H1 (cell line): Measurements from ENCODE around the gene DLK1. TPM values are rescaled to one million over a fixed set of nuclear protein-coding genes. Genes with fewer than 3 reads are reported as not detected.

Source experiments
- ASH2L ChIP-seq: fragments of 200-600, 300-600 bp; sonication (generic); IDR thresholded peaks from one replicate; pipeline ENCODE4 v1.7.1; 2017; ENCODE audit warnings: low read length
- BACH1 ChIP-seq: IDR thresholded peaks from 2 replicates; pipeline ENCODE4 v1.6.1; 2012; ENCODE audit warnings: low read length, improper control_type of control experiment
- BCL11A ChIP-seq, 2 experiments: IDR thresholded peaks; one replicate each; pipeline ENCODE4 v1.6.1; 2011; ENCODE audit warnings: low read depth in 2 of 2, low read length in 2 of 2, mild to moderate bottlenecking in 2 of 2
- CBX5 ChIP-seq: fragments of 300-800, 300-1000 bp; sonication (generic); IDR thresholded peaks from 2 replicates; pipeline ENCODE4 v1.7.1; 2016; ENCODE audit warnings: antibody characterized with exemption, low read length, low read depth
- CBX8 ChIP-seq: fragments of 300-800, 300-1000 bp; sonication (generic); IDR thresholded peaks from 2 replicates; pipeline ENCODE4 v1.7.1; 2016; ENCODE audit warnings: low read depth, low read length, borderline replicate concordance
- FOSL1 ChIP-seq: IDR thresholded peaks from 2 replicates; pipeline ENCODE4 v1.6.1; 2011; ENCODE audit warnings: mild to moderate bottlenecking, low read depth, low read length, moderate library complexity; ENCODE audit not compliant: insufficient read depth
- MAFK ChIP-seq: IDR thresholded peaks from 2 replicates; pipeline ENCODE4 v1.6.1; 2012; ENCODE audit warnings: low read depth, mild to moderate bottlenecking, improper control_type of control experiment, low read length
- RFX5 ChIP-seq: IDR thresholded peaks from 2 replicates; pipeline ENCODE4 v1.6.1; 2011; ENCODE audit warnings: low read depth, low read length, improper control_type of control experiment, borderline replicate concordance
- RNF2 ChIP-seq: fragments of 200-900, 300-1000 bp; sonication (generic); IDR thresholded peaks from 2 replicates; pipeline ENCODE4 v1.7.1; 2016; ENCODE audit warnings: borderline replicate concordance, low read depth, mild to moderate bottlenecking, antibody characterized with exemption, low read length; ENCODE audit not compliant: poor library complexity, severe bottlenecking; ENCODE audit errors: missing control alignments
- polyA plus RNA-seq, 7 experiments: library from polyadenylated mRNA; depleted of rRNA in 3 of 7; stranded (reverse) in 5 of 7; unstranded in 2 of 7; fragments of >200 nt in 5 of 7; fragments of 200-250 nt in 2 of 7; gene quantifications; 1 replicate in 5 of 7; 2 replicates in 1 of 7; 4 replicates in 1 of 7; pipeline versions ENCODE4 v1.2.1 to v1.2.3, GENCODE V29; 2011 to 2013; ENCODE audit warnings: missing spikeins in 2 of 7, mixed read lengths in 2 of 7
- total RNA-seq: library from RNA; stranded (reverse); fragmentation: NEBNext Ultra II Directional; extraction: Animal tissue kit (Norgen Biotek cat#: 25700); gene quantifications from 2 replicates; pipeline ENCODE4 v1.2.1, GENCODE V29; 2021
- TF ChIP-seq, protein P1 (sequence below): IDR thresholded peaks from 2 replicates; pipeline ENCODE4 v1.6.1; 2012; ENCODE audit warnings: low read length, inconsistent platforms

Gene DLK1
- total and polyA plus RNA-seq, 2 of the 8 experiments (the other 6 are each of a cell fraction or from before 2014, with no cell fraction given): 1.3 to 2.4 TPM

DNA sequence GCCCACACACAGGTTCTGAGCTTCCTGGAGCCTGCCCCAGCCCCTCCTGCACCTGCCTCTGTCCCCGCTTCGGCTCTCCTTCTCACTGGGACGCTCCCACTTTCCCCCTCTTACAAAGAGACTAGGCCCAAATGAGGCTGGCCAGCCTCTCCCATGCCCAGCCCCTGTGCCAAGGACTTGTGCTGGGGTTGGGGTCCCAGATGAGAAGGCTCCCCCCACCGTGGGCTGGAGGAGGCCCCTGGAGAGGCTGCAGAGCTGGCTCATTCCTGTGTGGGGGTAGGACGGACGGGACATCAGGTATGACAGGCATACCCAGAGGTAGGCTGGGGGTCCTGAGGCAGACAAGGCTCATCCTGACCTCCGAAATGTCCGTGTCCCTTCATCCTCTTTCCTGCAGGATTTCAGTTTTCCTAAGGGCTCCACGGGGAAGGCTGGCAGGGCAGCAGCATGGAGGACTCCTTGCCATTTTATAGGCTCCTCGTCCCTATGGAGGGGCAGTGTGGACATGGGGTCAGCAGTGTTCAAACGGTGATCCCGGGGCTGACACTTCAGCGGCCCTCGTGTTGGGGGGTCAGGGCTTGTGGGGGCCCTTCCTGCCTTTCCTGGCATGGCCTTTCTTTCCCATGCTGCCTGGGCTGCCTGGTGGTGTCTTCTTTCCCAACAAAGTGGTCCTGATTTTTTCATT is 50.1 kb downstream of the DLK1 start (continued):
- TF ChIP-seq RFX5 (no peak), CBX5 (no peak), BCL11A (IDR thresholded peaks at IDR 0.05; ENCODE audit: low read depth in 2 of 2, low read length in 2 of 2) (no peak), ASH2L (no peak), RNF2 (no peak), MAFK (no peak), FOSL1 (no peak), CBX8 (no peak), BACH1 (no peak)
- TF ChIP-seq, protein P1, sequence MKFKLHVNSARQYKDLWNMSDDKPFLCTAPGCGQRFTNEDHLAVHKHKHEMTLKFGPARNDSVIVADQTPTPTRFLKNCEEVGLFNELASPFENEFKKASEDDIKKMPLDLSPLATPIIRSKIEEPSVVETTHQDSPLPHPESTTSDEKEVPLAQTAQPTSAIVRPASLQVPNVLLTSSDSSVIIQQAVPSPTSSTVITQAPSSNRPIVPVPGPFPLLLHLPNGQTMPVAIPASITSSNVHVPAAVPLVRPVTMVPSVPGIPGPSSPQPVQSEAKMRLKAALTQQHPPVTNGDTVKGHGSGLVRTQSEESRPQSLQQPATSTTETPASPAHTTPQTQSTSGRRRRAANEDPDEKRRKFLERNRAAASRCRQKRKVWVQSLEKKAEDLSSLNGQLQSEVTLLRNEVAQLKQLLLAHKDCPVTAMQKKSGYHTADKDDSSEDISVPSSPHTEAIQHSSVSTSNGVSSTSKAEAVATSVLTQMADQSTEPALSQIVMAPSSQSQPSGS: no peak
